GM21786 (cell line): ENCODE results near the gene PFDN4.
A peak's percentile ranks its signal among the peaks of the same experiment; 100 is the strongest.
"Not testable (repeated sequence)": the region's sequence is repeated elsewhere in the genome, so short reads cannot be mapped to it uniquely, and the experiment has no call there.

Experiments
- ATAC-seq: cut with Tn5 transposase; IDR thresholded peaks from one replicate; pipeline ENCODE4 v1.9.1; 2021; ENCODE audit not compliant: unreplicated experiment

Gene PFDN4

DNA sequence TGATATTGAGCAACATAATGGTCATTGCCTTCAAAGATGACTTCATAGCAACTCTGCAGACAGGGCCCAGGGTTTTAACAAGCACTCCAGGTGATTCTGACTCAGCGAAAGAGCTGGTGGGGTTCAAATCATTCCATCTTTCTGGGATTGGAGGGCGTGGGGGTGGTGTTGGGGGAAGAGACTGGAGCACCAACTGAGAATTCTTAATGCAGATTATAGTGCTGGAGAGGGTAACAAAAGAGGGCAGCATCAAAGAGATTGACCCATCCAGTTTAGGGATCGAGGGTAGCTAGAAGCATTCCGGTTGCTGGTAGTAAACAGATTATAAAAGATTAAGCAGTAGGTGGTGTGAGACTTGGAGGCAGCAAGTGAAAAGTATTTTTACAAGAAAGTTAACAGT is 15.9 kb downstream of the PFDN4 start:
- no peak for ATAC-seq

DNA sequence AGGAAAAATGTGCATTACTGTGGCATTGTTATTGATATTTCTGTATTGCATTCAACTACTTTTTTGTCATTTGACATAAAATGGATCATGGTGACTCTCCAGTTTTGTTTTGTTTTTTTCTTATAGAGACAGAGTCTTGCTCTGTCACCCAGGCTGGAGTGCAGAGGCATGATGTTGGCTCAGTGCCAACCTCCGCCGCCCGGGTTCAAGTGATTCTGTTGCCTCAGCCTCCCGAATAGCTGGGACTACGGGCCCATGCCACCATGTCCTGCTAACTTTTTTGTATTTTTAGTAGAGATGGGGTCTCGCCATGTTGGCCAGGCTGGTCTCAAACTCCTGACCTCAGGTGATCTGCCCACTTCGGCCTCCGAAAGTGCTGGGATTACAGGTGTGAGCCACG is 16.8 kb downstream of the PFDN4 start:
- ATAC-seq: not testable (repeated sequence)

DNA sequence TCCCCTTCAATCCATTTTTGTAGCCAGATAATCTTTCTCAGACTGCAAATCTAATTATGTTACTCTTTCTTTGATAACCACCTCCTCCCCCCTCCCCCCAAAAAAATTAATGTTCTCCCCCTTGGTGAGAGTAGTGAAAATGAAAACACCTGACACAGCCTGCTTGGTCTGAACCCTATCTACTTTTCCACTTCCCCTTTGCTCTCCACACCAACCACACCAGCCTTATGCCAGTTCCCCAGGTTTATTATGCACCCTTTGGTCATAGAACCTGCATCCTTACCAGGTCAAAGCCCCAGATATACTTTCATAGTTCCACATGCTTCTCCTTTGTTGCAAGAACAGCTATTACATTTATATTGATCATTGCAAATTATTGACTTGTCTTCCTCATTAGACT is 19.4 kb downstream of the PFDN4 start:
- ATAC-seq: peak; percentile 92

DNA sequence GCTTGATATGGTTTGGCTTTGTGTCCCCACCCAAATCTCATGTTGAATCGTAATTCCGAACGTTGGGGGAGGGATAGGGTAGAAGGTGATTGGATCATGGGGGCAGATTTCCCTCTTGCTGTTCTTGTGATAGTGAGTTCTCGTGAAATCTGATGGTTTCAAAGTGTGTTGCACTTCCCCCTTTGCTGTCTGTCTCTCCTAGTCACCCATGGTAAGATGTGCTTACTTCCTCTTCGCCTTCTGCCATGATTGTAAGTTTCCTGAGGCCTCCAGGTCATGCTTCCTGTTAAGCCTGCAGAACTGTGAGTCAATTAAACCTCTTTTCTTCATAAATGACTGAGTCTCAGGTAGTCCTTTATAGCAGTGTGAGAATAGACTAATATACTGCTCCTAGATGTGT is 19.9 kb downstream of the PFDN4 start:
- no peak for ATAC-seq

DNA sequence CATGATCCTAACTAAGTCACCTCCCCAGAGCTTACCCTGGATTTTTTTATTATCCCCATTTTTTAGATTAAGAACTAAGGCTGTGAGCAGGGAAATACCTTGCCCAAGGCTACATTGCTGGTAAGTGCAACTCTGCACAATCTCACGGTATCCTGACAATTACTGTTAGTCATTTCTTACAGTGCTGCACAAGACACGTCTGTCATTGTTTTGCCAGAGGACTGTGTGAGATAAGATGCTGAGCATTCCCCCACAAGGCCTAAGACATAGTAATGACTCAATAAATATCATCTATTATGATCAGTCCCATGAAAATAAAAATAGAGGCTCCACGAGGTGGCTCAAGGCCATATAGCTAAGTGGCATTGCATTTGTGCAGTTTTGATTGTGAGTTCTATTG is 21.0 kb downstream of the PFDN4 start:
- ATAC-seq: no peak

DNA sequence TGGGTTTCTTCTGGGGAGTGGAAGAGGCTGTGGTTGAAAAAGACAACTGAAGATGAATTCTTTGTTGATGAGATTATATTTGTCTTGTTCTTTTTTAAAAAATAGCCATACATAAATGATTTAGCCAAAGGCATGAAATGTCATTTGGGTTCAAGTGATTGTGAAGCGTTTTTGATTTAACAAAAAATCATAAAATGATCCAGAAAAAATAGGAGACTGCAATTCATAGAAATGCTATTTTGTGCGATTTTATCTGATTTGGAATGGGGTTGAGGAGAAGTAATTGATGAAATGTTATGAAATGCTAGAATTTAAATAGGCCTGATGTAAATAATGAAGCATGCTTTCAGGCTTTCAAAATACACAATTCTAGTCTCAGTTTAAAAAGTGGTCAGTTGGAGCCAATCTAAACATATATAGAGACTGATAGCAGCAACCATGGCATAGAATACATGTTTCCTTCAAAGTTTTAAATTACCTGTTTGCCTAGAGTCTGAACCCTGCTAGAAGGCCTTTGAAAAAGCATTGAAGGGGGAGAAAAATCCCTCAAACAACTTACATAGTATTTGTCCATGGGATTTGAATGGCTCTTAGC is 21.8 kb downstream of the PFDN4 start:
- no peak for ATAC-seq

DNA sequence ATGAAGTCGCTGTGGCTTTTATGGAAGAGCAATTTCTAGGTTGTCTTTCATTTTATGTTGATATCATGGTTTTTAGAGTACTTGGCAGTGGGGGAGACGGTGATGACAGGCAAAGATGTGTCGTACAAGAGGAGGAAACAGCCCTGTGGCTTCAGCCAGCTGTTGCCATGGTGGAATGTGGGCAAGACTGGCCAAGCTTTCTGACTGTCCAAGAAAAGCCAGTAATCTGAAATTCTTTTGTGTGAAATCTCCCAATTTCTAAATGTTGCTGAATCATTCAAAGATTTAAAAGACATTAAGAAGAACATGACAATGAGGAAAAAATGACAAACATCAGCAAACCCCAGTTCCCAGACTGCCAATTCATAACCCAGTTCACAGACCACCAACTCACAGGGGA is 23.1 kb downstream of the PFDN4 start:
- no peak for ATAC-seq

DNA sequence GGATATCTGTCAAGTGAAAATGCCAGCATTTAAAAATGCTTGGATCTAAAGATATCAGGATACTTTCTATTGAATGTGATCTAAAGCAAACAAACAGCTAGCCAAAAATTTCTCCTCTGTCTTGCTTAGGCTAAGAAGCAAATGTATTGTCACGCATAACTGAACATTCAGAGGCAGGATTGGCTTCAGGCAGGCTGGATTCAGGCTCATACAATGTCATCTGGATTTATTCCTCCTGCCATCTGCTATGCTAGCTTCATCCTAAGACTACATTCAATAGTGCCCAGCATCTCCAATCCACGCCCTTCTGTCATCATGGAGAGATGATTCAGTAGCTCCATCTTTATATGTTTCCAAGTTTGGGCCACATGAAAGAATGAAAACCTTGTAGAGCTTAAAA is 27.1 kb downstream of the PFDN4 start:
- ATAC-seq: no peak

DNA sequence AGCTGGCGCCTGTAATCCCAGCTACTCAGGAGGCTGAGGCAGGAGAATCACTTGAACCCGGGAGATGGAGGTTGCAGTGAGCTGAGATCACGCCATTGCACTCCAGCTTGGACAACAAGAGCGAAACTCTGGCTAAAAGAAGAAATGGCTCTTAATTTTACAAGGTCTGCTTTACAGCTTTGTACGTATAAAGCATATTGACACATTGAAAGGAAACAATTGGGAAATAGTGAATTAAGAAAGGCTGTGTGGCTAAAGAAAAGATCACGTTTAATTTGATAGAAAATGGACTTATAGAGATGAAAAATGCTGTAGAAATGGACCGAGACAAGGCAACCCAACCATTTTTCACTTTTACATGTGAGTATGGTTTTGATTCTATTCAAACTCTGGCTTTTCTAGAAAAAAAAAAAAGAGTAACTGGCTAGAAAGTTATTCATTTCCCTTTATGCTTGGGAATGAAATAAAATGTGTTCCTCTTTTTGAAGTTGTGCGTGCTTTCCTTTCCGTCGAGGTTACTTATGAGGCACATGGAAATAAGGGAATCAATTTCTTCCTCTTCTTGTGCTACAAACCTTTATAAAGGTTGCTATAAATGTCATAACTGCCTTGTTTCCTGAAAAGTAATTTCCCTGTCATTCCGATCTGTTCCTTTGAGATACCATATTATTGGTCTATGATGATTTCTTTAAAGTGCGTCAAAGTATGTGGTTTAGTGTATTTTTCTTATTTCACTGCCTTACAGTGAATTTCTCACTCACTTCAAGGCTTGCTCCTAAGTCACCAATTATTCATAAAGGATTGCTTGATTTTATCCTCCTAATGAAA is 29.4 kb downstream of the PFDN4 start:
- no peak for ATAC-seq

DNA sequence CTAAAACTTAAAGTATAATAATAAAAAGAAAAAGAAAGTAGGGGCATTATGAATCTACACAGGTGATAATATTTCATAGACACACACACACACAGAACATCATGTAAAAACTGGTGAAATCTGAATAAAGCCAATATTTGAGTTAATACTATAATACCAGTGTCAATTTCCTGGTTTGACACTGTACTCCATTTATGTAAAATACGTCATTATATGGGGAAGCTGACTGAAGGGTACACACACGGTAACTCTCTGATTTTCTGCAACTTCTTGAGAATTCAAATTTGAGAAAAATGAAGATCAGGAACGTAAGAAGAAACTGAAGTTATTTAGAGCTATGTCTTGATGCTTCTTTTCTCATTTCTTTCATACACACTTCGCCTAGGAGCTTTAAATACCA is 36.2 kb downstream of the PFDN4 start:
- no peak for ATAC-seq

DNA sequence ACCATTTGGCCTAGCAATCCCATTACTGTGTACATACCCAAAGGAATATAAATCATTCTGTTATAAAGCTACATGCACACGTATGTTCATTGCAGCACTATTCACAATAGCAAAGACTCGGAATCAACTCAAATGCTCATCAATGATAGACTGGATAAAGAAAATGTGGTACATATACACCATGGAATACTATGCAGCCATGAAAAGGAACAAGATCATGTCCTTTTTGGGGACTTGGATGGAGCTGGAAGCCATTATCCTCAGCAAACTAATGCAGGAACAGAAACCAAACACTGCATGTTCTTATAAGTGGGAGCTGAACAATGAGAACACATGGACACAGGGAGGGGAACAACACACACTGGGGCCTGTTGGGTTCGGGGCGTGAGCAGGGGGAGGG is 40.8 kb downstream of the PFDN4 start:
- not testable (repeated sequence) for ATAC-seq

DNA sequence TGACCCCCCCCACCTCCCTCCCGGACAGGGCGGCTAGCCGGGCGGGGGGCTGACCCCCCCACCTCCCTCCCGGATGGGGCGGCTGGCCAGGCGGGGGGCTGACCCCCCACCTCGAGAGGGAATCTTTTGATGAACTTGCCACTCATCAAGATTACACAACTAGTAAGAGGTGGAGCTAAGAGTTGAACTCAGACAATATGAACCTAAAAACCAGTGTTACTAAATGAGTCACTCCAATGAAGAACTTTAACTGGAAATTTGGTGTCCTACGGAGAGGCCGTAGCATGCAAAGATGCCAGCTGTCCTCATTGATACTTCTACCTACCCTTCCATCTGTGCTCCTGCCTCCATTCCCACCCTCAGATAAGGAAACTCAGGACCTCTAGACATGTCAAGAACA is 42.8 kb downstream of the PFDN4 start:
- no peak for ATAC-seq

DNA sequence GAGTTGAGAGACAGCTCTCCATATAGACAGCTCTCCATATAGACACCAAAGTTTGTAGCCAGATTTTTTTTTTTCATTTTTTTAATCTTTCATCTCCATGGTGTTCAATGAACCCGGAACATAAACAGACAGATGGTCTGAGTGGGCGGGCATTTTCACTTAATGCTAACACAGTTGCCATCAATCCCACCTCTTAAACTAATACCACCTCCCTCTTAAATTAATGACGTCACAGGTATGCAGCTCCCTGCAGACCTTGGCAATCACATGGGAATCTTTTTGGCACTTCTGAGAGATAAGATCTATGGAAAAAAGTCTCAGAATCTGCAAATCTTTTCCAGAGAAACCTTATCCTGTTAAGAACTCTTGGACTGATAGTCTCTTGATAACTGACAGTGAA is 43.2 kb downstream of the PFDN4 start:
- no peak for ATAC-seq

DNA sequence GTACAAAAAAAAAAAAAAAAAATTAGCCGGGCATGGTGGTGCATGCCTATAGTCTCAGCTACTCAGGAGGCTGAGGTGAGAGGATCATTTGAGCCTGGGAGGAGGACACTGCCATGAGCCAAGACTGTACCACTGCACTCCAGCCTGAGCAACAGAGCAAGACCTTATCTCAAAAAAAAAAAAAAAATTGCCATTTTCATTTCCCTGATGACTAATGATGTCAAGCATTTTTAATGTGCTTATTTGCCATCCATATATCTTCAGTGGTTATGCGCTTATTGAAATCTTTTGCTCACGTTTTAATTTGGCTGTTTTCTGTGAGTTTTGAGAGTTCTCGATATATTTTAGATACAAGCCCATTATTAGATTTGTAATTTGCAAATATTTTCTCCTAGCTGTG is 46.7 kb downstream of the PFDN4 start:
- ATAC-seq: no peak

DNA sequence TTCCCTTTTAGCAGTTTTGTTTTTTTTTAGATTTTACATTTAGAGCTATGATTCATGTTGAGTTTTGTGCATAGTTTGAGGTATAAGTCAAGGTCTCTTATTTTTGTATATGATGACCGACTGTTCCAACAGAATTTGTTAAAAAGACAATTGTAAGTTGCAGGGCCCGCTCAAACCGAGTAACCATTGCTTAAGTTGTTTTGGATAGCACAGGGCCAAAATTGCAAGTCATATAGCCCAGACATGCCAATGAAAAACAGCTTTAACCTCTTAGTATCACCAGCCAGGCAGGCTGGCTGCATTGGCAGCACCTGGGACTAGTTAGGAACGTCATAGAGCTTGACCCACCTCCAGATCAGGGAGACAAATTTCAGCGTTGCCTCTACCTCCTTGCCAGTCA is 47.3 kb downstream of the PFDN4 start:
- ATAC-seq: no peak

DNA sequence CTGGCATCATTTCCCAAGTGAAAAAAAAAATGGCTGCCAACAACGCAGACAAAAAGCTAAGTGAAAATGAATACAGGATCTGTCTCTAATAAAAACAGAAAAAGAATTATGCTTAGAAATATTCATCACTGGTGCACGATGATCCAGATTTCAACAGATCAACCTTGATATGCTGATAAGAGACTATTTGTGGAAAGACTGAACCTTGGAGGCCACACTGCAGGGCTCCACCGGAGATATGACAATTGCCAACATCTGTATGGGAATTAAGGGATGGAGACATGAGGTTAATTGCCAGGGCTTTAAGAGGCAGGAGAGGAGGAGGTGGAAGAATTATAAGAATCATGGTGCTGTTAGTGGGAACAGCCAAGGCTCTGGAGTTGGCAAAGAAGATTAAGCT is 48.3 kb downstream of the PFDN4 start:
- ATAC-seq: no peak

DNA sequence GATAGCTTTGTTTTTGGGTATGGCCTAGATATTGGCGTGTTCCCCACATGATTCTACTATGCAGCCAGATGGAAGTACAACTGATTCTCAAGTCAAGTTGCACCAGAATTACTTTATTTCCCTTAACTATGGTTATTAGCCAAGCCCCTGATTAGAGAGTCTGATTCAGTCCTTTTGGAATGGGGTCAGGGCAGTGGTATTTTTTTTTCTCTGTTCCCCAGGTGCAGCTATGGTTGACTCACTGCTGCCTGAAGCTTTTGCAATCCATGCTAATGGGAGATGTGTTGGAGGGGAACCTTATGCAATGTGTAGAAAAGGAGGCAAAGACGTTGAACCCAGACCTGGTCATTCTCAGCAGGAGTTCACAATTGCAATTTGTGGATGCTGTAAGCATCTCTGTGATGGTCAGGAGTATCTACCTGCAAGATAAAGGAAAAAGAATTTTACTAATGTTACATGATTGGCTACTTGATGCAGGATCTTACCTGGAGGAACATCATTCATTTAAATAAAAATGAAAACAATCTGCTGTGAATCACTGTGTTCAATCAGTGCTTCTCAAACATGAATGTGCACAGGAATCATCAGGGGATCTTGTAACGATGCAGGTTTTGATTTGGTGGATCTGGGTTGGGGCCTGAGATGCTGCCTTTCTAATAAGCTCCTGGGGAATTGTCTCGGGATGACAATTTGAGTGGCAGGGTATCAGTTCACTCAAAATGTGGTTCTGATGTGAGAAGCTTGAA is 49.4 kb downstream of the PFDN4 start:
- no peak for ATAC-seq

DNA sequence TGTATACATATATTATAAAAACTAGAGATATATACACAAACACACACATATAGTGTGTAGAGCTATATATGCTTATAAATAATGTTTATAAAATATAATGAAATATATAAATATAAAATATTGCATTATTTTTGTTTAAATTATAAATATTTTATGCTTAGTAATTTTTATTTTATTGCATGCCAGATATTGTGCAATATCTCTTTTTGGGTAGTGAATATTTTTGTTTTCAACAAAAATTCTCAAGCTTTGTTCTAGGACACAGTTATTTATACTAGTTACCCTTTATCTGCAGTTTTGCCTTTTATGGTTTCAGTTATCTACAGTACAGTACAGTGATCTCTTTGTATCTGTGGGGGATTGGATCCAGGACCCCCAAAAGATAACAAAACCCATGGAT is 52.2 kb downstream of the PFDN4 start:
- no peak for ATAC-seq

DNA sequence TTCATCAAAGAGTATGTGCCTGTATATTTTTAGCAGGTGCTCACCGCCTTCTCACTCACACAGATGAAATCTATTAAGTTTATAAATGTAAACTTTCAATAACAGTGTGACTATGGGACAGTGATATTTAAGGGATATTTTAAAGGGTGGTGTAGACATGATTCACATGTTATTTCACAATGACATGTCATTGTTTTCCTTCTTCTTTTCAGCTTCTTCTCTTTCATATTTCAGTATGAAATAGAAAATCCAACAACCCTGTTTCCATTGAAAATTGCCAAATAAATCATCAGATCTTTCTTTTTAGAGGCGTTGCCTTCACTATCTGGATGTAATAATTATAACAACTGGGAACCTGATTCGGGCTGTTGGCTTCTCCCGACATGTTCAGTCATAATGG is 54.8 kb downstream of the PFDN4 start:
- ATAC-seq: no peak

DNA sequence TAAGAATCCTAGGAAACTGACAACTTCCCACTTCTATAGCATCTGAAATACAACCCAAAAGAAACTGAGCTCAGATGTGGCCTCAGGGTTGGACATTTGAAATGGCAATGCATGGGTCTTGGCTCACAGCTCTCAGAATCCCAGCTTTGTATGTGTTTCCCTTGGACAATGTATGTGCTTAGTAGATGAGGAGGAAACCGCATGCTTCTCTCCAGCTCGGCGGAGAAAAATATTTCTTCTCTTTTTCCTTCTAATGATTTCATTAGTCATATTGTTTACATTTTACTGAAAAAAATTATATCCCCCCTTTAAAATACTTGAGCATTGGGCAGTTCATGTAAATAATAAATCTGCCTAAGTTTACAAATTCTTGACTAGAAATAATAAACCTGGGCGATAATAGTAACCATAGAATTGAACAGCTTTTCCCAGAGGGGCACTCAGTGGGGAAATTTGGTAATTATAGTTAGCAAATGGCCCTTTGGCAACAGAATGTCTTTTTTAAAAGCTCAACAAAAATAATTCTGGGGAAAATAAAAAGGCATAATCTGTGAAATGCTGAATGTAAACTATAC is 55.3 kb downstream of the PFDN4 start:
- no peak for ATAC-seq

DNA sequence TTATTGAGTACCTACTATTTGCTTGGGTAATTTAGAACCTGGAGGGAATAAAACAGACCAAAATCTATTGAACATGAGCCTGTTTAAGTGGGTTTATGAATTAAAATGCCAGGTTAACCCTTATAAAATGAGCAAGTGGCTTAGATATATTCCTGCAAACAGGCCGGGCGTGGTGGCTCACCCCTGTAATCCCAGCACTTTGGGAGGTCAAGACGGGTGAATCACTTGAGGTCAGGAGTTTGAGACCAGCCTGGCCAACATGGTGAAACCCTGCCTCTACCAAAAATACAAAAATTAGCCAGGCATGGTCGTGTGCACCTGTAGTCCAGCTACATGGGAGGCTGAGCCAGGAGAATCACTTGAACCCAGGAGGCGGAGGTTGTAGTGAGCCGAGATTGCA is 57.9 kb downstream of the PFDN4 start:
- ATAC-seq: not testable (repeated sequence)

DNA sequence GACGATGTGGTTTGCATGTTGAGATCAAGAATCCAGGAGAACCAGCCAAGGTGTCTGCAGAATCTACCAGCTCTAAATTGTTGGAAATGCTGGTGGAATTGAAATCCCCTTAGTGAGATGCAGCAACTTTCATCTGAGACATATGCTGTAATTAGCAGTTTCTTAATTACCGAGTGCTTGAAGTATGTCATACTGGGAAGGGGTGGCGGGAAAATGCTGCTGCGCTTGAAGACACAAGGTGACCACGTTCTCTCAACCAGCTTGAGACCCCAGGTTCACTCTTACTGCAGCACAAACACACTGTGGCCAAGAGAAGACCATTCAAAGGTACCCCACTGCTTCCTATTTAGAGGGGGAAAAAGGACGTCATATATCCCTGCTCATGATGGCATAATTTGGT is 59.0 kb downstream of the PFDN4 start:
- no peak for ATAC-seq
